ENCODE measurements around the gene RNF19B.

RNF19B gene

DNA sequence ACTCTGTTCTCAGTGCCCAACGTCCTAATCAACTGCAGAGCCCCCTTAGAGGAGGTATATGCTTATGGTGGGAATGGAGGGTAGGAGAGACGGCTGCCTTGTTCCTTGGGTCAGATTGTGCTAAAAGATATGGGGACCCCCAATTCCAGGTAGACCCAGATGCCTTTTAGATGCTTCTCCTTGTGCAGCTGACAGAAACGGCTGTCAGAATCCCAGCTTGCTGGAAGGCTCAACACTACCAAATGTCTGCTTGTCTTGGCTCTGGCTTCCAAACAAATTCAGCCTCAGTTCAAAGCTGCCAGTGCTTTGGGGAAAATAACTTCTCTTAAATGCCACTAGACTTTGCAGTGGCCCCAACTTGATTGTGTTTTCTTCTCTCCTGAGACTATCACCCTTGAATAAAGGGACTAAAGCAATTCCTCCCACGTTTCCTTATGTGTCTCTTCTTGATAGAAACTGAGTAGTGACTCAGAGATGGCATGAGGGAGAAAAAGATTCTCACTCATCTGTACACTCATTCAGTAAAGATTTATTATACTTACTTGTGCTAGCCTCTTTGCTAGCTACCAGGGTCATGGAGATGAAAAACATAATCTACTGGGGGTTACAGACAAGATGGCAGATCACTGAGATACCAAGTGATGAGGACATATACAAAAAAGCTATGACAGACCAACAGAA is 3.4 kb upstream of the RNF19B start:
- DNase-seq: no peak

DNA sequence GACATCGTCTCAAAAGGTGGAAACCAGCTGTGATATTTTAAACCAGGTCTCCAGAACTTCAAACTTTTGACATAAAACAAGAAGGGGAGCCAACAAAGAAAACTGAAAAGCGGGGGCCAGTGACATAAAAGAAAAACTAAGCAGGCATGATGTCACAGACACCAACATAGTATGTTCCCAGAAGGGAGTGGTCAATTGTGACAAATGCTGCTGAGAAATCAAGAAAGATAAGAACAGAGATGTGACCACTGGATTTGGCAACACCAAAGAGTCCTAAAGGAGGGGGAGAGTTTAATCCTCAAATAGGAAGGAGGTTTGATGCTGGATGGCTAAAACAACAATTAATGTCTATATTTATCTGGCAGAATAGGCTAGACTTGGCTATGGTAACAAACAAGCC is 2.3 kb upstream of the RNF19B start:
- no peak for DNase-seq

DNA sequence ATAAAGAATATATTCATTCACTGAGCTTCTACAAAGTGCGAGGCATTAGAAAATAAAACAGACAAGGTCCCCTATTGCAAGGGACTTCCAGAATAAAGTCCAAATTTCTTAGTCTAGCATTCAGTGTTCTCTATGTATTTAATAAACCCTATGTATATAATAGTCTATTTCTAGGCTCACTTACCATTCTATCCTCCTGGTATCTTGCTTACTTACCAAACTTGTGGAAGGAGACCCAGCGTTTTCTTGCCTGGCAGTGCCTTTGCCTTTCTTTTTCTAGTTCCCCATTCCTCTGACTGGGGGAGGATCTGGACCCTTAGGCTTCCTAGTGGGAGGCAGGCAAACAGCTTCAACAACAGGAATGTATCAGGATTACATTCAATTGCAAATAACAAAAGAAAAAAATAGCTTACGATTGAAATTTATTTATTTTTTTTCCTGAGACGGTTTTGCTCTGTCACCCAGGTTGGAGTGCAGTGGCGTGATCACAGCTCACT is 690 bp upstream of the RNF19B start:
- DNase-seq: no peak

DNA sequence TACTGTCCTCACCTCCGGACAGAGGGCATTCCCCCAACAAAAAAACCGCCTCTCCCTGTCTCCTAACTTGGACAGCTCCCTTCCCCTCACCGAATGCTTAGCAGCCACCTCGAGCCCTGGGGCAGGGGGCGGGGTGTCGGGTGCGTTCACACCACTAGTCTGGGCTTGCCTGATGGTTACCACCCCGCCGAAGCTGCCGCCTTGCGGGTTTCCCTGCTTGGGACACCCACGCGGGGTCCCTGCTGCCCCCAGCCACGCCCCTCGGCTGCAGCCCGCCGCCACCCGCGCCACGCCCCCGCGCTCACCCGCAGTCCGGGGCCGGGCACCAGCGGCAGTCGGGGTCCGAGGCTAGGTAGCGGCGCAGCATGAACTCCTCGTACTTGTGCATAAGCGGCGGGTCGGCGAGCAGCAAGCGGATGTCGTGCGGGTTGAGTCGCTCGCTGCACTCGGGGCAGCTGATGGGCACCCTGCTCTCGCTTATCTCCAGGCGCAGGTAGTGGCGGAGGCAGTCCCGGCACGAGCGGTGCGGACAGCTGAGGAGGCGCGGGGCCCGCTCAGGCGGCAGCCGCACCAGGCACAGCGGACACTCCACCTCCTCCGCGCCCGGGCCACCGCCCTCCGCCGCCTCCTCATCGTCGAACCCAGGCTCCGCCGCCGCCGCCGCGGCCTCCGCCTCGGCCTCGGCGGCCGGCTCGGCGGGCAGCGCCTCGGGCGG is 706 bp downstream of the RNF19B start:
- DNase-seq: peak; percentile 63

DNA sequence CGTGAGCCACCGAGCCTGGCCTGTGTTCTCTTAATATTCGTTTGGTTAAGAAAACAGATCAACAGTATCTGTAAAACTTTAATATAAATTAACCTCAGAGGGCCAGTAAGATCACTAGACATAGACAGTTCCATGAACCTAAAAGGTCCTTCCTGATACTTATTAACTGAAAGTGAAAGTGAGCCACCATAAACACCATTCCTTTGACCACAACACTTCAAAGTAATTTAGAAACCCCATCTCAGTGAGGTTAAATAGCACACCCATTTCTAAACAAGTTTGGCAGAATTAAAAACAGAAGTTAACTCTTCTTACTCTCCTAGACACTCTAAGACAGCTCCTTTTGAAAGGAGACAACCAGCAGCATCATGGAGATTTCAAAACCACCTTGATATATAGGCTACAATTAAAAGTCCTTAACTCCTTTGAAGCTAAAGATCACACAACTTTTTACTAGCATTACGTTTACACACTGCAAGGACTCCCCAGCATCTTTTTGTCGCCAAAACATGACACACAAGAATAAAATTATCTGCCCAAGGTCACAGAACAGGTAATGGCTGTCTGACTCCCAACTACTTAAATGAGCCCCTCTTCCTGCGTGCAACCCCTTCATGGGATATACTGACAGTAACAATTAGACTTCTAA is 2.2 kb downstream of the RNF19B start:
- DNase-seq: no peak

DNA sequence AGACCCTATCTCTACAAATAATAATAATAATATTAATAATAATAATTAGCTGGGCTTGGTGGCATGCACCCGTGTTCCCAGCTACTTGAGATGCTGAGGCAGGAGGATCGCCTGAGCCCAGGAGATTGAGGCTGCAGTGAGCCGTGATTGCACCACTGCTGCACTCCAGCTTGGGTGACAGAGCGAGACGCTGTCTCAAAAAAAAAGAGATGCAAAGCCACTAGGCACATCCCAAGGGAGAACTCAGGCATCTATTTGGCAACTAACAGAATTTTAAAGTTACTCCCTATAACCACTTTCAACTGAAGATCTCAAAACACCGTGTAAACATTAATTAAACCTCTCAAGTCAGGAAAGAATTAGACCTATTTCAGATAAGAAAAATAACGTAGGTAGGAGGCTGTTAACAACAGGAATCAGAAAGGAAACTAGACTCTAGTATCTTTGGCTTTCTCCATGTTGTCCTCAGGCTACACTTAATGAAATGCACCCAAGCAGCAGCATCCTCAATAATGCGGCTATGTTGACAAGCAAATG is 3.7 kb downstream of the RNF19B start:
- no peak for DNase-seq

DNA sequence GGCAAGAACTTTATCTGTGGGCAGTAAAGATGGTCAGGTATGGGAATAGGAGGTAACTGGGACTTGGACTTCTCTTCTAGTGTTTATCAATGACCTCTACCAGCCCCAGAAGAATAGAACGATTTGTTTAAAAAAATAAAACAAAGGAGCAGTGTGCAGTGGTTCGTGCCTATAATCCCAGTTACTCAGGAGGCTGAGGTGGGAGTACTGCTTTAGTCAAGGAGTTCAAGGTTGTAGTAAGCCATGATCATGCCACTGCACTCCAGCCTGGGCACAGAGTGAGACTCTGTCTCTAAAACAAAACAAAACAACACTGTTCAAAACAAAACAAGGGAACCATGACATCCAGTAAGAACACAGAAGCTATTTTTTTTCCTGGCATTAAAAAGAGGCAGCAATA is 4.3 kb downstream of the RNF19B start:
- DNase-seq: no peak

DNA sequence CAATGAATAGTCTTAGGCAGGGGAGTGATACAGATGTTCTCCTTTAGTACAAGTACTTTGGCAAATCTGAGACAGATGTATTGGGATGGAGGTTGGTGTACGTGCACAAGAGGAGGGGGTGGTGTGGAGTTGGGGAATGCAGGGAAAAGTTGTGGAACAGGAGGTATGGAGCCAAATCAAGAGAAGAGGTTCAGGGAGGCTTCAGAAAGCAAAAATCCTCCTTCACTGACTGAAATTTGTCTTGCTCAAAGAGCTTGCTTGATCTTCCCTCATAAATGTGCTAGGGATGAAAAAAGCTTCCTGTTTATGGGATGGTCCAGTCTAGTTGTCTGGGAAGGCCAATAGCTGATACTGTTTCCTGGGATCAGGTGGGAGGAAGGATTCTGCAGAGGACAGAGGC is 5.8 kb downstream of the RNF19B start:
- no peak for DNase-seq

DNA sequence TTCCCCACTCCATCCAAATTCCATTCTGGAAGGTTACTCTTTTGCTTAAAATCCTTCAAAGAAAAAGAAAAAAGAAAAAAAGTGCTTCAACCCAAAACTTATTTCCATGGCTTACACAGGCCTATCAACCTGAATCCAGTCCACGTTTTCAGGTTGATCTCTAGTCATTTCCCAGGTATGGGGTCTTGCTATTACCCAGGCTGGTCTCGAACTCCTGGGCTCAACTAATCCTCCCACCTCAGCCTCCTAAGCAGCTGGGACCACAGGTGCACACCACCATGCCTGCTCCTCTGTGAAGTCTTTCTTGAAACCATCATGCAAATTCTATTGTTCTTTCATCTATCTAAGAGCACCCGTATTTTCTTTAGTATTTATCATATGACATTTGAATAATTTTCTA is 7.6 kb downstream of the RNF19B start:
- no peak for DNase-seq

DNA sequence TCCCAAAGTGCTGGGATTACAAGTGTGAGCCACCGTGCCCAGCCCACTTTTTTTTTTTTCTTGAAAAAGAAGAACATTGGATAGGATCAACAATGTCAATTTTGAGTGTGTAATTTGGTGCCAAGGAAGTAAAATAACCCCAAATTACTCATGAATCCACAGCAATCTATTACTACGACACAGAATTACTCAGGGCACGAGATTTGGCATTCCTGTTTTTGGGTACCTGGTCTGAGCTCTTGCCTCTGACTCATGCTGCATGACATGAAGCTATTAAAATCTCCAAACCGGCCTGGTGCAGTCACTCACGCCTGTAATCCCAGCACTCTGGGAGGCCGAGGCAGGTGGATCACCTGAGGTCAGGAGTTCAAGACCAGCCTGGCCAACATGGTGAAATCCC is 10.4 kb downstream of the RNF19B start:
- no peak for DNase-seq

DNA sequence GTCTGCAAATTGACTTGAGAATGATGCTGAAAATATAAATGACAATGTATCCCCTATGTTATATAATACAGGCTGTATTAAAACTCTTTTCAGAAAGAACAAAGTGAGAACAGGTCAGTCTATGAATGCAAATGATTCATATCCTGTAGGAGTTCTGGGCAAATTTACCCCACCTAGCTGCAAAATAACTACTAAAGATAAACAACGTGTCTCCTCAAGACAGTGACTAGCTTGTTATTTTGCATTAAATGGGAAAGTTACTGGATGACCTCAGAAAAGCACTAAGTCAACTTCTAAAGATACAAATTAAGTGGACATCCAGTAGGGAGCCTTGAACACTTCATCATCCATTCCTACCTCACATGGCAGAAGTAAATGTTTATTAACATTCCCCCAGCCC is 11.1 kb downstream of the RNF19B start:
- no peak for DNase-seq

DNA sequence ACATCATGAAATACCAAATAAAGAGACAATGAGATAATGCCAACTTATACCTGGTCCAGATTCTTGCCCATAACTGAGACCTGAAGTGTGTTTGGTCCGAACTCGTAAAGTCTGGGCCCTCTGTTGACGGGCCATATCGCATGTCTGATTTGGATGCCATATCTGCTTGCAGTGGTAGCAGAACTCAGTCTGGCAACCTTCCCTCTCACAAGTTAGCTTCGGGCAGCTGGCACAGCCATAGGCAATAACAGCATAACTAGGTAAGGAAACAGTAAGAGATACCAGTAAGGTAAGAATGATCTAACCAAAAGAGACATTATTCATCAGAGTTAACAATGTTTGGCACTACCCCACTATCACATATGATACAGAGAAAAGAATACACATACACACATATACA is 15.1 kb downstream of the RNF19B start:
- no peak for DNase-seq

DNA sequence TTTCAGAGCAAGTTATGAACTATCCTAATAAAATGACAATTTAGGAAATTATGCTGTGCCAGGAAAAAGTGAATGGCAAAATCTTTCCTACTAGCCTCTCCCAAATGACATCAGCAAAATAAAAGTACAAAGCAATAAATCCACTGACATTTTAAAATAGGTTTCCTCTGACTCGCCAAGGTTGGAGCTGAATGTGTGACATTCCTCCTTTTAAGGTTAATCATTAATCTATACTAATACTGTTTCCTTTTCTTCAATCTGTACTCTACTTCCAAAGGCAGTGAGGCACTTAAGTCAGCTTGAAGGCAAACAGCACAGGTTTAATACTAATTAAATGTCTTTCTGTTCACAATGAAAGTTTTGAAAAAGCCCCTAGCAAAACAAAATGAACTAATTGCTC is 15.7 kb downstream of the RNF19B start:
- DNase-seq: no peak

DNA sequence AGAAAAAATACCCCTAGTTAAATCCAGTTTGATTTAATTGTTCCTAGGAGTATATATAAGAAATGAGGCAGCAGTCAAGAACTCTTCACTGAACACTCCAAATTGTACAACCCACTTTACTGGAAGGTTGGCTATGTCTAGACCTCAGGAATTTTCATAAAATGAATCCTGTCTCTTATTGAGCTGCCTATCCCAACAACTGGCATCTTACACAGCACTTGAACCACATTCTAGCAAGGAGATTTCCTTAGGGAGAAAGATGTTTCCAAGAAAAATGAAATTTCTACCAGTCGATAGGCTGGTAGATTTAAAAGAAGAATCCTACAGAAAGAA is 16.3 kb downstream of the RNF19B start:
- no peak for DNase-seq

DNA sequence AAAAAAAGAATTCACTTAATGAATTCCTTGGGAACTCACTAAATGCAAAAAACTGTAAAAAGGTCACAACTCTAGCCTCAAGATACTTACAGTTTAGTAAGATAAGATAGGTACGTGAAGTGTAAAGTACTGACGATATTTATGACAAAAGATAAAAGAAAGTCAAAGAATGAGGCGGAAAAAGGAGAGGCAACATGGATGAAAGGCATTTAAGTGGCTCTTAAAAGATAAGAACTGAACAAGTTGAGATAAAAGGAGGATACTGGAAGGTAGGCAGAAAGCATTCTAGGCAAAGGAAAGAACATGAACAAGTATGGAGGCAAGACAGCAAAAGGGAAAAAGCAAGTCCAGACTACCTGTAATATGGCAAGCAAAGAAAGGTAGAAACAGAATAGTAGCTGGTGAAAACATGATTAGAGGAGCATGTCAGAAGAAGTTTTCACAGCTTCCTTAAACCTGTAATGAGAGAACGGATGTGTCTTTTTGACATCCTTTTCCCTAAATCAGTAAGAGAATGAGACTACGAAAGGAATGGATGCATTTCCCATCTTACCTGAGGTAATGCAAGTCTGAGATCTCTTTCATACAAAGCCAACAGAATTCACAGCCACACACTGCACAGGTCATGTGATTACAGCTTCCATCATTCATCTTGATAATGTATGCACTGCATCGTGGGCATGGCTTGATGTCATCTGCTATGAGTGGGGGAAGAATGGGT is 16.8 kb downstream of the RNF19B start:
- DNase-seq: no peak

DNA sequence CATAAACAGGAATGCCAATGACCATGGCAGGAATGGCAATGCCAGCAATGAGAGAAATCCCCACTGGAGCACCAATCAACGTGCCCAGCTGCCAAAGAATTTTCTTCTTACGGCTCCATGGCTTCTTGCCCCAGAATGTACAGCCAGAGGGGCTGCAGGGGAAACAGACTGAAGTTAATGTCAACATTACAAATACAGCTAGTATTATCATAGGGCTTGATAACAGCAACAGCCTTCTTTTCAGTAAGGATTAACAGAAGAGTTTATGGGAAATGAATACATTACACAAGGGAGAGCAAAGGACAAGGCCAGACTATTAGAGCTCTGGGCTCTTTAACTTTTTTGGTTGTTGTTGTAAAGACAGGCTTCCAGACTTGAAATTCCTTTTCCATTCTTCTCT is 18.2 kb downstream of the RNF19B start:
- DNase-seq: no peak

DNA sequence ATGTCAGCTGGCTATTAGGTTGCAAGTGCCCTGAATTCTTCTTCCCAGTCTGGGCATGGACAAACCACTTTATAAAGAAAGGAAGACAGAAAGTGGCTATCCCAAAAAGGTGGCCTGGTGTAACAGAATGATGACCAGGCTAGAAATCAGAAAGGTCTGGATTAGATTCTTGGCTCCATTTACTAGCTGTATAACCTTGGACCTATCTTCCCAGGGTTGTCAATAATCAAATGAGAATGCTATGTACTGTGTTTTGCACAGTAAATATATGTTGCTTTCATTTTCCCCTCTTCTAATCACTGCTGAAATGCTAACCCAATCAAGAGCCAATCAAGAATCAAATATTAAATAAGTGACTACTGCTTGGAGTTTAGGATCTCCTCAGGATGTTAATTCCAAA is 20.4 kb downstream of the RNF19B start:
- DNase-seq: no peak

DNA sequence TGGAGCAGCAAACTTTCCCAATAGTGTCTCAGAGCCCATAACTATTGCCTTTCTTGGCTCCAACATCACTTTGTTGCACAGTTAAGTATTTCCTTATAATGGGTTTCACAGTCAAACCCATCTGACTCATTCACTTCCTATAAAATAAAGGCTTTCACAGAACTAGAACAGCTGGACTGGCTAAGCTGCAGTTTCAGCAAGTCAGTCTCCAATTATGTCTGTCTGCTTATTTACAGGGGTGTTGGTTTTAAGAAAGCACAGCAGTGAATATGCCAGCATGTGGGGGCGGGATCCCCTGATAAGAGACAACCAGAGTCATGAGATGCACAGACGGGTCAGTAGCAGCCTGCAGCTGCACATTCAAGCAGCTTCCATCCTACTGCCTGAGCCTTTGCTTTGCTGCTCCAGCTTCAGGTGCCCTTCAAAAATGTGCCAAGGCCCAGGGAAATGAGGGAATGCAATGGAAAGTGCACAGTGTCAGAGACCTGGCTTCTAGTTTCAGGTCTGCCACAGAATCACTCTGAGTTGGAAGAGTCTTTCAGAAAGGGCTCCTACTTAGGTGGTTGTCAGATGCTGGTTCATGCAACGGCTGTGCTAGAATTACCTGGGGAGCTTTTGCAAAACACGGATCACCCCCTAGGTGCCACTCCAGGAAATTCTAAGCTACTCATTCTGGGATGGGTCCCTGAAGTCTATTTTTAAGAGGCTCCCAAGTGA is 24.8 kb downstream of the RNF19B start:
- DNase-seq: no peak

DNA sequence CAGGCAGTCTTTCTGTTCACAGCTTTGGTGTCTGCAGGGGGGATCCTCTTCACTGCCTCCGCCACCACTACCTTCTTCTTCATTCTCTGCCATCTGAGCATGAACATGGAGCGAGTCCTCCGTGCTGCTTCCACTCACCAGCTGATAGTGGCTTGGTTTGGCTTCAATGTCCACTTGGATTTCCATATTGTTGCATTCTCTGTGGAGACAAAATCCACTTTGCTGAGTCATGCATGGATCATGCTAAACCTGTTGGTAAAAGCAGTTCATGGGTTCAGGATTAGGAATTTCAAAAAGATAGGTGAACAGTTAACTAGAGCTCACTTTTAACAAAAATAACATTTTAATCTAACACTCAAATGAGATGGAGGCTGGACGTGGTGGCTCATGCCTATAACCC is 27.5 kb downstream of the RNF19B start:
- DNase-seq: no peak

DNA sequence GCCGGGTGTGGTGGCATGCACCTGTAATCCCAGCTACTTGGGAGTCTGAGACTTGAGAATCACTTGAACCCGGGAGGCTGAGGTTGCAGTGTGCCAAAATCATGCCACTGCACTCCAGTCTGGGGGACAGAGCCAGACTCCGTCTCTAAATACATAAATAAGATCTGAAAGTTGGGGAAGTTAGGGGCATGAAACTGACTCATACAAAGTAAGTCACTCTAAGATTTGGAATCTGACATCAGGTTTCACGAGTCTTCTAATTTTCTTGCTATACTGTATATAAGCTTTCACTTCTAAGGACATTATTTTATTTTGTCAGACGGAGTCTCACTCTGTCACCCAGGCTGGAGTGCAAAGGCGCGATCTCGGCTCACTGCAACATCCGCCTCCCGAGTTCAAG is 30.1 kb downstream of the RNF19B start:
- DNase-seq: no peak

DNA sequence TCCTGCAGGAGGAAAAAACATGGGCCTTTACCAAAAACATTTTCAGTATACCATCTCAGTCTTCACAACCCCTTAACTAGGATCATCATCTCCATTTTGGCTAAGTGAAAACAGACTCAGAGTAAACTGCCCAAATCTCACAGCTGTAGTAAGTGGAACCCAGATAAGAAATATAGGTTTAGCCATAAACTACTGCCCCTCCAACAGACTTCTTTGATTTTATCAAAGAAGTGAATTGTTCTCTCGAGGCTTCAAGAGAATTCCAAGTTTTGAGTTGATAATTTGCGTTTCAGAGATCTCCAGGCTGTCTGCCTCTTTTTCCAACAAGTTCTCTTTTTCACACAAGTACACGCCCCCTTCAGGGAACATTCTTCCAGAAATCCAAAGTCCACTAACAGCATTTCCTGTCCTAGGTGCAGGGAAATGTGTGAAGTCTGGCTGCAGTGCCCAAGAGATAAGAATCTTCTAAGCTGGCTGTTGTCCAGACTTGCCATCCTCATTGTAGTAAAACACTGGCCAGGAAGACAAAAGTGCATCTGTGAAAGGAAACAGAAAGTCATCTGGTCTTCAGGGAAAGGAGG is 30.8 kb downstream of the RNF19B start:
- DNase-seq: no peak

DNA sequence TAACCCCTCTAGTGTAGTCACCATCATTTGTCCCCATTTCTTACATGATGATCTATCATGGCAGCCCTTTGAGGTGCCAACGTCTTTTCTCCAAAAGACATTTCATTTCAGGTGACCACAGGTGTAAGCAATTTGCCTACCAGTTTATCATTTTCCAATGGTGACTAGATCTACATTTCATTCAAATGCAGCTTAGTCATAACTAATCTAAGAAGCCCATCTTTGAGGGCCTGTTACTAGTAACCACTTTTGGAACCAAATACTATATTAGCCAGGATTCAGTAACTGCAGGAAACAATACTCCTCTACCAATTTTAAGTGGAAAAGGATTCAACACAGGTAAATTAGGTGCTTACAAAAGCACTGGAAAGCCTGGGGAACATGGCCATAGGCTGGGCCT is 32.8 kb downstream of the RNF19B start:
- no peak for DNase-seq
